Heart right ventricle (tissue), 16 donors: ENCODE data around the gene SLC22A4. TPM values are rescaled to one million over a fixed set of nuclear protein-coding genes. Genes with fewer than 3 reads are reported as not detected.

Source experiments
- ATAC-seq, 8 donors: fragments of 200-7000 bp; cut with Tn5 transposase; one replicate each; pipeline ENCODE4 v1.9.1; 2020; ENCODE audit warnings: mild to moderate bottlenecking in 8 of 8, moderate library complexity in 8 of 8, moderate number of reproducible peaks in 1 of 8
- DNase-seq, 2 donors: peaks; one replicate each; pipeline ENCODE4 v3.0.0-alpha.2; 2020
- H3K27ac ChIP-seq, 10 donors: fragments of 200-600 bp; sonication (generic) in 2 of 10; one replicate each; pipeline versions ENCODE4 v1.5.0 to v1.8.0; 2020 to 2022; ENCODE audit warnings: mild to moderate bottlenecking in 3 of 10
- H3K27me3 ChIP-seq, 7 donors: fragments of 200-600 bp; one replicate each; pipeline ENCODE4 v1.8.0; 2021 to 2022; ENCODE audit warnings: mild to moderate bottlenecking in 2 of 7
- H3K36me3 ChIP-seq, 9 donors: fragments of 200-600 bp; sonication (generic) in 1 of 9; one replicate each; pipeline versions ENCODE4 v1.5.0 to v1.8.0; 2020 to 2022; ENCODE audit warnings: mild to moderate bottlenecking in 2 of 9
- H3K4me1 ChIP-seq, 9 donors: fragments of 200-600 bp; sonication (generic) in 1 of 9; one replicate each; pipeline versions ENCODE4 v1.5.0 to v1.8.0; 2020 to 2022; ENCODE audit warnings: mild to moderate bottlenecking in 4 of 9
- H3K4me3 ChIP-seq, 10 donors: fragments of 200-600 bp; sonication (generic) in 2 of 10; one replicate each; pipeline versions ENCODE4 v1.5.0 to v1.8.0; 2020 to 2022; ENCODE audit warnings: mild to moderate bottlenecking in 7 of 10, moderate library complexity in 2 of 10
- H3K9me3 ChIP-seq, 11 donors: fragments of 200-600 bp in 10 of 11; sonication (generic) in 2 of 11; one replicate each; pipeline versions ENCODE4 v1.5.0 to v1.8.0; 2013 to 2022; ENCODE audit warnings: mild to moderate bottlenecking in 2 of 11, control low read depth in 1 of 11, moderate library complexity in 1 of 11
- WGBS, 2 donors: extraction: QIAGEN DNeasy Blood & Tissue Kit; methylation state at CpG; one replicate each; pipeline ENCODE4 v1.1.7; 2013; ENCODE audit warnings: inconsistent platforms in 1 of 2; 5-methylcytosine and 5-hydroxymethylcytosine counted together
- intact Hi-C, 10 donors: fragments of 100-400 bp; cut with DNase I; formaldehyde crosslinking; loops; one replicate each; pipeline versions ENCODE4 v1.11.1 to v1.14.2; 2022
- polyA plus RNA-seq, 2 donors: library from polyadenylated mRNA; stranded (reverse); fragments of 200-250 nt; gene quantifications; one replicate each; pipeline ENCODE4 v1.2.3, GENCODE V29; 2013
- total RNA-seq, 10 donors: library from RNA; stranded (reverse); fragmentation: NEBNext Ultra II Directional in 3 of 10; extraction: Animal tissue kit (Norgen Biotek cat#: 25700) in 3 of 10; gene quantifications; one replicate each; pipeline versions ENCODE4 v1.2.1 to v1.2.4, GENCODE V29; 2021 to 2023
- TF ChIP-seq, protein P1 (sequence below), 9 donors: fragments of 200-600 bp; sonication (generic) in 2 of 9; IDR thresholded peaks; one replicate each; pipeline versions ENCODE4 v1.5.0 to v1.8.0; 2021 to 2022; ENCODE audit warnings: antibody characterized with exemption in 9 of 9, mild to moderate bottlenecking in 5 of 9, moderate library complexity in 1 of 9
- donor health status: Arrhythmogenic right ventricular cardiomyopathy.
- donor health status: ischemic (EF 13 %, LVEDD 7.1; RV severe dilation, severe dysfunction).
- donor health status: healthy with polysubstance abuse.
- donor health status: DM: no; HTN: yes; CAD: no.
- donor health status: DM: no; HTN: no; CAD: no.
- donor health status: ischemic (EF 25% LVEDD 6.9; RV normal size, moderate dysfunction).
- donor health status: ischemic (EF 25% LVEDD 5.7; RV mildly dilated, moderate dysfunction).
- donor health status: healthy.
- donor health status: DM: yes; HTN: yes; CAD: no.
- donor health status: Ischemic cardiomyopathy.
- donor health status: ischemic (EF 35%, LVEDD 5.7; RV mildly dilated, moderate dysfunction).
- donor health status: nonischemic (EF 11% LVEDD 7.7; RV severe dilation, severe dysfunction).
- donor health status: DM: yes; HTN: yes; CAD: no.
- donor health status: PGD.
- donor health status: ischemic (EF 29% LVEDD 5.4; RV normal size, mild dysfunction).
- donor health status: nonischemic (EF 23%, LVEDD 6.1; RV moderate dilation, normal function).

SLC22A4 gene
- total and polyA plus RNA-seq, 12 donors, result 0.39 to 9.0 (median 2.1) TPM

DNA sequence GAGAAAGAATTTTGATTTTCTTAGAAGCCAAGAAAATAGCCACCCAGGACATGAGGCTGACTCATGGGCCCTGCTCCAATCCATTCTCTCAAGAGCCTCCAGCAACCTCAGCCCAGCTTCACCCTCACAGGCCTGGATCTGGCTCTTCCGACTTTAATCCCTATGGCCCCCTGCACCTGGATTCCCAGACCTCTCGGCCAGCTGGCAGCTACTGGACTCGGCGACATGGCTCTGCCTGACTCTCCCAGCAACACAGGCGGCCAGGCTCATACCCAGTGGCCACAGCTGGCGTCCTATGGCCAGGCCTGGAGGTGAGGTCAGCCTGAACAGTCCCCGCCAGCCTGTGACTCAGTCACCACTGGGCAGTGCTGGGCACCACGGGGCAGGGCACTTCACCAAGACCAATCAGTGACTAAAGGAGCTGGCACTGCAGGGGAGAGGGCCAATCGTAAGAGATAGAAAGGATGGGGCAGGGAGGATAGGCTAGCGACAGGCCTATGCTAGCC is 42.9 kb upstream of the SLC22A4 start:
- H3K9me3 ChIP-seq, result peaks cover 0 to 20% (median 12%) of the 10 kb centered on the region in 11 donors
- DNase-seq (peak in 1 of 2 donors; percentile 2), ATAC-seq (no peak)
- no peak overlapping the region for H3K27ac ChIP-seq
- no peak overlapping the region for H3K4me3 ChIP-seq
- TF ChIP-seq, protein P1, sequence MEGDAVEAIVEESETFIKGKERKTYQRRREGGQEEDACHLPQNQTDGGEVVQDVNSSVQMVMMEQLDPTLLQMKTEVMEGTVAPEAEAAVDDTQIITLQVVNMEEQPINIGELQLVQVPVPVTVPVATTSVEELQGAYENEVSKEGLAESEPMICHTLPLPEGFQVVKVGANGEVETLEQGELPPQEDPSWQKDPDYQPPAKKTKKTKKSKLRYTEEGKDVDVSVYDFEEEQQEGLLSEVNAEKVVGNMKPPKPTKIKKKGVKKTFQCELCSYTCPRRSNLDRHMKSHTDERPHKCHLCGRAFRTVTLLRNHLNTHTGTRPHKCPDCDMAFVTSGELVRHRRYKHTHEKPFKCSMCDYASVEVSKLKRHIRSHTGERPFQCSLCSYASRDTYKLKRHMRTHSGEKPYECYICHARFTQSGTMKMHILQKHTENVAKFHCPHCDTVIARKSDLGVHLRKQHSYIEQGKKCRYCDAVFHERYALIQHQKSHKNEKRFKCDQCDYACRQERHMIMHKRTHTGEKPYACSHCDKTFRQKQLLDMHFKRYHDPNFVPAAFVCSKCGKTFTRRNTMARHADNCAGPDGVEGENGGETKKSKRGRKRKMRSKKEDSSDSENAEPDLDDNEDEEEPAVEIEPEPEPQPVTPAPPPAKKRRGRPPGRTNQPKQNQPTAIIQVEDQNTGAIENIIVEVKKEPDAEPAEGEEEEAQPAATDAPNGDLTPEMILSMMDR (IDR thresholded peaks at IDR 0.05), result no peak
- peaks cover 0 to 2% (median 0%) of the 10 kb centered on the region in 7 donors for H3K27me3 ChIP-seq
- H3K36me3 ChIP-seq, result no peaks in the 10 kb centered on the region
- peaks cover 6 to 21% (median 11%) of the 10 kb centered on the region in 9 donors for H3K4me1 ChIP-seq
- intact Hi-C loops, result no loop called here
- WGBS, 2 donors, result 89 to 92% methylated on average over 10 of the region's 10 CpGs

DNA sequence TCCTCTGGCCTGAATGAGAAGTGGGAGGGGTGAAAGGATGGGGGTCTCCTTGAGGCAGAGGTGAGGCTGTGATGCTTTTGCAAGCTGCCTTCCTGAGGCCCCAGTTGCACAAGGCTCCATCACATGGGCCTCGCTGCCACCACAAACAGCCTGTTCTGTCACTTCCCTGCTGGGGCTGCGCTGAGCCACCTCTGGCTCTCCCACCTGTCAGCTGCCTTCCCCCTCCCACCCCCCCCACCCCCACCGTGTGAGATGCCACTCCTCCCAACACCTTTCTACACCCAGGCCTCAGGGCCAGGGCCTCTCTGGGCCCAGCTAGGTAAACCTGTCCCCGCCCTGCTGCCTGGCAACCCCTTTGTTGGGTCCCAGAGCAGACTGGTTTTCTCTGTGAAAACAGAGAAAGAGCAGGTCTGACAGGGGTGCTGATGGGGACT is 41.2 kb upstream of the SLC22A4 start:
- TF ChIP-seq, protein P1 (IDR thresholded peaks at IDR 0.05), result no peak
- no peak for ATAC-seq
- peak in 1 of 2 donors; percentile 1 for DNase-seq
- H3K4me1 ChIP-seq, result peaks cover 6 to 28% (median 15%) of the 10 kb centered on the region in 9 donors
- no peak overlapping the region for H3K4me3 ChIP-seq
- H3K27me3 ChIP-seq, result peaks cover 0 to 19% (median 0%) of the 10 kb centered on the region in 7 donors
- H3K36me3 ChIP-seq, result no peaks in the 10 kb centered on the region
- H3K27ac ChIP-seq, result no peak overlapping the region
- intact Hi-C loops, result no loop called here
- H3K9me3 ChIP-seq, result peaks cover 0 to 3% (median 0%) of the 10 kb centered on the region in 11 donors
- WGBS, 2 donors, result 76 to 81% methylated on average over 4 of the region's 4 CpGs

- WGBS, 2 donors, result 94 to 95% methylated on average over 8 of the region's 8 CpGs
- DNase-seq, result peak in 1 of 2 donors; percentile 3
Measured at GRCh38 chr5:132253452-132254320, 40.5 kb upstream of the SLC22A4 start.

More at GRCh38 chr5:132253452-132254320, 40.5 kb upstream of the SLC22A4 start:
- no peak for ATAC-seq
- Histone ChIP-seq H3K4me3 (no peak overlapping the region), H3K27me3 (peaks cover 0 to 24% (median 0%) of the 10 kb centered on the region in 7 donors), H3K4me1 (peaks cover 6 to 35% (median 18%) of the 10 kb centered on the region in 9 donors), H3K36me3 (no peaks in the 10 kb centered on the region), H3K9me3 (no peaks in the 10 kb centered on the region), H3K27ac (peak overlapping the region in 6 of 10 donors; percentile 7 to 63 (median 40))
- TF ChIP-seq, protein P1 (IDR thresholded peaks at IDR 0.05), result no peak
- intact Hi-C loops, result no loop called here
